Activated T-helper 17 cell treated with anti-CD3 and anti-CD28 coated beads, Interleukin-2, amount 50 U/mL, for 72 hours (primary cell): Measurements from ENCODE around the gene ARMCX2. TPM values are rescaled to one million over a fixed set of nuclear protein-coding genes. Genes with fewer than 3 reads are reported as not detected.
A peak's percentile ranks its signal among the peaks of the same experiment; 100 is the strongest.

ENCODE experiments used
- ATAC-seq: fragments of 150-1000 bp; cut with Tn5 transposase; replicated peaks from 2 replicates; pipeline ENCODE4 v1.10.0; 2021; ENCODE audit warnings: mild to moderate bottlenecking, moderate library complexity
- H3K27ac Mint-ChIP-seq: one replicate; pipeline ENCODE4 v1.8.0; 2022; ENCODE audit warnings: mixed read lengths
- H3K27me3 Mint-ChIP-seq: one replicate; pipeline ENCODE4 v1.8.0; 2022; ENCODE audit warnings: mixed read lengths
- H3K36me3 Mint-ChIP-seq: one replicate; pipeline ENCODE4 v1.8.0; 2022; ENCODE audit warnings: low read depth, mild to moderate bottlenecking, mixed read lengths
- H3K4me1 Mint-ChIP-seq: one replicate; pipeline ENCODE4 v1.8.0; 2022; ENCODE audit warnings: mixed read lengths
- H3K4me3 Mint-ChIP-seq: one replicate; pipeline ENCODE4 v1.8.0; 2022; ENCODE audit warnings: mild to moderate bottlenecking, mixed read lengths
- H3K9me3 Mint-ChIP-seq: one replicate; pipeline ENCODE4 v1.8.0; 2022; ENCODE audit warnings: mixed read lengths
- total RNA-seq, 2 donors: library from RNA; stranded (reverse); gene quantifications; one replicate each; pipeline ENCODE4 v1.2.3, GENCODE V29; 2022

Gene ARMCX2
- 1 to 10 TPM; 3.7 to 6.9 TPM for total RNA-seq

DNA sequence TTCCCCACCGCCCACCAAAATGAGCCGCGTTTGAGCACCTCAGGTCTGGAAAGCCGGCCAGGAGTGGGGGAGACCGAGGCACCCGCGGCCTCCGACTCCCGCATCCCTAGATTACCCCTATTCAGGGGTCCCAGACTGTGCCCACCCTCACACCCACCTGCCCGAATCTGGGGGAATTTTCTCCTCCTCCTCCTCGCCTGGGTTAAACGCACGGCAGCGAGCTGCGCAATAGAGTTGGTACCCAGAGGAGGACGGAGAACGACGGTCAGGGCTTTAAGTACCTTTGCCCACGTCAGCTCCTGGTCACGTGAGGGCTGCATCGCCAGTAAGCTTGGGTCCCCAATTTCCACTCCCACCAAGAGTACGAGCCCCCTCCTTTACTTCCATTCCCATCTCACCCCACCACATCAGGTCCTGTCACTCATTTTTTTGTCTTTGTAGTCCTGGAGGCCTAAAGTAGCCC, at the start of gene ARMCX2:
ARMCX2 (minus strand) TSS at position 250 of the 463 bp plus-strand sequence. CDS start 2,262 bp downstream, outside the sequence.
- Mint-ChIP-seq H3K4me1 (no peaks in the 10 kb centered on the region), H3K9me3 (no peaks in the 10 kb centered on the region), H3K4me3 (peak within 1 kb of the TSS; percentile 83), H3K27me3 (no peaks in the 10 kb centered on the region), H3K27ac (peak within 1 kb of the TSS; percentile 71), H3K36me3 (no peaks in the 10 kb centered on the region)
- no peak for ATAC-seq

DNA sequence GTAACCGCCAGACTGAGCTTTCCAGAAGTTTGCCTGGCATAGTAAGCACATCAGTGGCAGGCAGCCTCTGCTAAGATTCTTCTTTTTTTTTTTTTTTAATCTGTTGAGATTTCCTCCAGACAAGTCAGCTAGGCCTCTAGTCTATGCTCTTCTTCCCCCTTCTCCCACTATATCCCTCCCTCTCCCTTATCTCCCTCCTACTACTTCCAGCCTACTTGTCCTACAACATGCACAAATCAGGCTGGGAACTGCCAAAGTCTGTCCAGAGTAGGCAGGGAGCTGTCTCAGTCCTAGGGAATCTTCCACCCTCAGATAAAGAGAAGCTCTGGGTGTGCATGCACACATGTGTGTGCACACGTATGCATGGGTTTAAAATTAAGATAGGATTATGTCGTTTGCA, 49.7 kb upstream of the ARMCX2 start:
- H3K36me3 Mint-ChIP-seq, result no peaks in the 10 kb centered on the region
- H3K27ac Mint-ChIP-seq, result no peak overlapping the region
- no peak overlapping the region for H3K4me3 Mint-ChIP-seq
- no peaks in the 10 kb centered on the region for H3K27me3 Mint-ChIP-seq
- H3K4me1 Mint-ChIP-seq, result no peaks in the 10 kb centered on the region
- ATAC-seq, result no peak
- no peaks in the 10 kb centered on the region for H3K9me3 Mint-ChIP-seq

DNA sequence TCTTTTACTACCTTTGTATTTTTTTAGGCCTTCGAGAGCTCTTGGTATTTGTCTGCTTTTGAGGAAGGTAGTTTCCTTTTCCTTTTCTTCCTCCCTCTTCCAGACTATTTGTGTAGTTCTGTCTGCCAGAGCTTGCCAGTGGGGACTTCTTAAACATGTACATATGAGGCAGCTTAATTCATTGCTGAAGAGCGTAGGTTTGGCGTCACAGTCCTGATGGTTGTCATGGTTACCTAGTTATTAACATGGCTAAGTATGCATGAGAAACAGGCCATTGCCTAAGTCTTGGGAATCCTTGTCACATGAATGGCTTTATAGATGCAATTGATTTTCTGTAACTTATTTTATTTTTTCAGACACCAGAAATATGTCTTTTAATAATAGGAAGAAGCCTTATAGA, 48.5 kb upstream of the ARMCX2 start:
- Mint-ChIP-seq H3K4me1 (no peaks in the 10 kb centered on the region), H3K9me3 (no peaks in the 10 kb centered on the region), H3K27ac (no peak overlapping the region), H3K4me3 (no peak overlapping the region), H3K36me3 (no peaks in the 10 kb centered on the region), H3K27me3 (no peaks in the 10 kb centered on the region)
- no peak for ATAC-seq

DNA sequence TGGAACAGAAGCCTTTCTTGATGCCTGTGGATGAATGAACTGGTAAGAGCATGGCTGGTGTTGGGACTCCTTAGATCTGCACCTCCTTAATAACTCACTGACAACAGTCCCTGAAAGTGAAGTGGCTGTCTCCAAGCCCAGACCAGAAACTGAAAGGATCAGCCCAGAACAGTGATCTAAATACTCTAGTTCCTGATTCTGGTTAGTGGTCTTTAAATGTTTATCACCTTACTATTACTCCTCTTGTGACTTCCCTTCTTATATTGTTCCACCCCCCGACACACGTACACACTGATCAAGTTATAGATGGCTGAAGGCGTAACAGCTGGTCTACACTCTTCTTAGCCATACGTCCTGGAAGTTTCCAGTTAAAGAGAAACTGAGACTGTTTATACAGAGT, 33.8 kb upstream of the ARMCX2 start:
- Mint-ChIP-seq H3K4me1 (no peaks in the 10 kb centered on the region), H3K4me3 (no peak overlapping the region), H3K27ac (no peak overlapping the region), H3K36me3 (no peaks in the 10 kb centered on the region), H3K27me3 (peaks cover 5% of the 10 kb centered on the region), H3K9me3 (no peaks in the 10 kb centered on the region)
- no peak for ATAC-seq

DNA sequence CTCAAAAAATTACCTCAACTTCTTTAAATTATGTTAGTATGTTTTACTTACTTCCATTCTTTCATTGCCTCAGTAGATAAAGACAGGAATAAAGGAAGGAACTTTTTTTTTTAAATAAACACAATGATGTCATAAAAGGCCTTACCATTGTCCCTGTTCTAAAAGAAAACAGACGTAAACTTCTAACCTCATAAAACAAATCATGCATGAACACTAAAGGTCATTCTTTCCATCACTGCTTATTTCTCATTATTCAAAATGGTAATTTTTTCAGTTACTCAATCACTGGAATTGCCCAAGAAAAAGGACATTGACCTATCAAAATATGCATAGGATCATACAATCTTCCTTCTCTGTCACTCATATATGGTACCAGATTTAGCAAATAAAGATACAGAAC, 32.2 kb upstream of the ARMCX2 start:
- Mint-ChIP-seq H3K4me3 (no peak overlapping the region), H3K27me3 (no peaks in the 10 kb centered on the region), H3K9me3 (no peaks in the 10 kb centered on the region), H3K27ac (no peak overlapping the region), H3K4me1 (no peaks in the 10 kb centered on the region), H3K36me3 (no peaks in the 10 kb centered on the region)
- ATAC-seq, result no peak

DNA sequence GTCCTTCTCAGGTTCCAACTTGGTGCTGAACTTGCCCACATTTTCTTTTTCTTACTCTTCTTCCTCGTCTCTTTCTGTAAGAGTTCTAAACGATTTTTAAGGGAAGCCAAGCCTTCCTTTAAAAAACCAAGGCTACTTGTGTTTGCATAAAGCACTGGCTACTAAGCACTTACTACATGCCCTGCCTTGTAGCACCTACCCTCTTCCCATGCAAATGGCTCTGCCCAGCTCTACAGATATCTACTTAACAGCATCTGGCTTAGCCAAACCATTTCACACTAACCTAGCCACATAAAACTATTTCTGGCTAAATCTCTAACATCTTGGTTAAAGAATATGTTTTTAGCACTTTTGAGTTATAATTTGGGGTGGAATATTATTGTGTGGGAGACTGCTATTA, 26.9 kb upstream of the ARMCX2 start:
- Mint-ChIP-seq H3K4me1 (no peaks in the 10 kb centered on the region), H3K9me3 (no peaks in the 10 kb centered on the region), H3K4me3 (no peak overlapping the region)

DNA sequence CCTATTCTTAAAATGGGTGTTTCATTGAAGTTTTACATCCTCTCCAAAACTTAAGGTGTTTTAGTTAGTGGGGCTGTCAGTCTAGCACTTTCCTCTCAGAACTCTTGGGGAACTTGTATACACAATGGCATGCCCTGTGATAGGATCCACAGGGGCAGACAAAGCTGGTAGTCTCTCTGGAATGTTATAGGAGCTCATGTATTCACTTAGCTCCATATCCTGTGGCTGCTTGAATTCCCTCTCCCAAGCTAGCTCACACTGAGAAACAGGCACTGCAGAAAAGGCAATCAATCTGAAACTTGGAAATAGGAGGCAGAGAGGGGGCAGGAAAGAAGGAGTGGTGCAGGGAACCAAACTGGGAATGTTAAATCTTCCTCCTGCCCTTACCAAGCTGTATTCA, 26.3 kb upstream of the ARMCX2 start:
- Mint-ChIP-seq H3K27ac (no peak overlapping the region), H3K9me3 (no peaks in the 10 kb centered on the region), H3K4me3 (no peak overlapping the region), H3K4me1 (no peaks in the 10 kb centered on the region), H3K36me3 (no peaks in the 10 kb centered on the region), H3K27me3 (no peaks in the 10 kb centered on the region)
- ATAC-seq, result no peak

More for the DNA sequence above, 26.9 kb upstream of the ARMCX2 start:
- Mint-ChIP-seq H3K27me3 (no peaks in the 10 kb centered on the region), H3K27ac (no peak overlapping the region), H3K36me3 (no peaks in the 10 kb centered on the region)
- ATAC-seq, result no peak

DNA sequence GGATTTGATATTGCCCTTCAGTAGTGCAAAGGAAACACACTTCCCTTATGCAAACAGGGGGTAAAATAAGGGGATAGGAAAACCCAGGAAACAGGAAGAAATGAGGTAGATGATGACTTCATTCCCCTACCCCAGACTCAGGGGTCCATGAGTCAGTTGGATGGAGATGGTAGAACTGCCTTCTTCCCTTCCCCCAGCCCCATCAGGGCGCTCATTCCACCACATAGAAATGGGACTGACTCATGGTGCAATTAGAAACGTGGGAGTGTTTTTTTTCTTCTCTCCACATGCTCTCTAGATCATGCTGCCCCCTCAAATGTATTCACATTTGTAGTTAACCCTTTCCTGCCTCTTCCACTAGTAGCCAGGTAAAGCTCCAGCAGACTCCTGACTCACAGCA, 23.1 kb upstream of the ARMCX2 start:
- no peaks in the 10 kb centered on the region for H3K36me3 Mint-ChIP-seq
- ATAC-seq, result no peak
- no peaks in the 10 kb centered on the region for H3K9me3 Mint-ChIP-seq
- H3K4me3 Mint-ChIP-seq, result no peak overlapping the region
- H3K27ac Mint-ChIP-seq, result no peak overlapping the region
- peaks cover 7% of the 10 kb centered on the region for H3K27me3 Mint-ChIP-seq
- H3K4me1 Mint-ChIP-seq, result no peaks in the 10 kb centered on the region

DNA sequence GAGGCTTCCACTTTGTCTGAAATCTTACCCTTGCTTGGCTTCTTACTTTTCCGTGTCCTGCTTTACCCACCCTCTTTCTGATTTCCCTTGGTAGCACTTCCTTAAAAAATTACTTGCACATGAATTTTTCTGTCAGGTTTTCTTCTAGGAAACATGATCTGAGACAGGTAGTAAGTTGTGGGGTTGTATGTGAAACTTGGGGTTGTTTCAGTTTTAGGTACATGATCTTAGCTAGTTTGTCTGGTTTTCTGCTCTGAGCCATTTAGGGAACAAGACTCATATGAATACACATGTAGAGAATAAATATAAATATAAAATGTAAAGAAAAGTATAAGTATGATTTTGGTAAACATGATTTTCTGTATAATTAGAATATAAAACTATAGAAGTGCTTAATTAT, 17.4 kb upstream of the ARMCX2 start:
- Mint-ChIP-seq H3K4me3 (no peak overlapping the region), H3K36me3 (no peaks in the 10 kb centered on the region), H3K27ac (no peak overlapping the region), H3K9me3 (no peaks in the 10 kb centered on the region), H3K4me1 (no peaks in the 10 kb centered on the region), H3K27me3 (peaks cover 15% of the 10 kb centered on the region)
- ATAC-seq, result no peak

DNA sequence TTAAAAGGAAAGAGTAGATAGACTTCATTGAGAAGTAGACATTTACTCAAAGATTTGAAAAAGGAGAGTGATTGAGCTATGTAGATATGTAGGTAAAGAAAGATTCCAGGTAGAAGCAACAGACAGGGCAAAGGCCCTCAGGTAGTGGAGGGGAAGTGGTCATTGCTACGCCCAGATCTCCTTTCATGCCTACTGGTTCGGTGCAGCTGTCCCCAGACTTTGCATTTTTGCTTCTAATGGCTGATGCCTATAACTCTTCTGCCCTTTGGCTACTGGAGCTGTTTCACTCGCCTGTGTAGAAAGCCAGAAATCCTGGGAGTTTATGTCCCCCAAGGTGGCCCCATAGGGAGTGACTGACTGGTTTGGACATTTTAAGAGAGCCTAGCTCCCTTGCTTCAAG, 16.9 kb upstream of the ARMCX2 start:
- H3K36me3 Mint-ChIP-seq, result no peaks in the 10 kb centered on the region
- H3K27me3 Mint-ChIP-seq, result peaks cover 15% of the 10 kb centered on the region
- no peak overlapping the region for H3K4me3 Mint-ChIP-seq
- H3K27ac Mint-ChIP-seq, result no peak overlapping the region
- no peaks in the 10 kb centered on the region for H3K9me3 Mint-ChIP-seq
- no peak for ATAC-seq
- H3K4me1 Mint-ChIP-seq, result no peaks in the 10 kb centered on the region

DNA sequence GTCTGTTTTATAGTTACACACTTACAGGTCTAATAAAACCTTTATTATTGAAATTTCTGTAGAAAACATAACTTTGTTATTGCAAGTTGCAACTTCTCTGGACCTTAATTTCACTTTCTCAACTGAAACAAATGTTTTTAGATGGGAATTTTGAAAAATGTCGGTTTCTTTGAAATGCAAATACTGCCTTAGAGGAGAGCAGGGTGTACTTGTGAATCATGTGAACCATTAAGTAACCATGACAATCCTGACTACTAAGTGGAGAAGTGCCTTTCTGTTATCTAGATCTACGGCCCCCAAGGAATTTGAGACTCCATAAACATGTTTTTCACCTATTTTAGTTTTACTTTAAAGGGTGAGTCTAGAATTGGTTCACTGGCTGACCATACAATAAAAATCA, 8.5 kb upstream of the ARMCX2 start:
- no peak for ATAC-seq
- Mint-ChIP-seq H3K9me3 (no peaks in the 10 kb centered on the region), H3K4me1 (no peaks in the 10 kb centered on the region), H3K27ac (no peak overlapping the region), H3K4me3 (no peak overlapping the region), H3K27me3 (no peaks in the 10 kb centered on the region), H3K36me3 (no peaks in the 10 kb centered on the region)

DNA sequence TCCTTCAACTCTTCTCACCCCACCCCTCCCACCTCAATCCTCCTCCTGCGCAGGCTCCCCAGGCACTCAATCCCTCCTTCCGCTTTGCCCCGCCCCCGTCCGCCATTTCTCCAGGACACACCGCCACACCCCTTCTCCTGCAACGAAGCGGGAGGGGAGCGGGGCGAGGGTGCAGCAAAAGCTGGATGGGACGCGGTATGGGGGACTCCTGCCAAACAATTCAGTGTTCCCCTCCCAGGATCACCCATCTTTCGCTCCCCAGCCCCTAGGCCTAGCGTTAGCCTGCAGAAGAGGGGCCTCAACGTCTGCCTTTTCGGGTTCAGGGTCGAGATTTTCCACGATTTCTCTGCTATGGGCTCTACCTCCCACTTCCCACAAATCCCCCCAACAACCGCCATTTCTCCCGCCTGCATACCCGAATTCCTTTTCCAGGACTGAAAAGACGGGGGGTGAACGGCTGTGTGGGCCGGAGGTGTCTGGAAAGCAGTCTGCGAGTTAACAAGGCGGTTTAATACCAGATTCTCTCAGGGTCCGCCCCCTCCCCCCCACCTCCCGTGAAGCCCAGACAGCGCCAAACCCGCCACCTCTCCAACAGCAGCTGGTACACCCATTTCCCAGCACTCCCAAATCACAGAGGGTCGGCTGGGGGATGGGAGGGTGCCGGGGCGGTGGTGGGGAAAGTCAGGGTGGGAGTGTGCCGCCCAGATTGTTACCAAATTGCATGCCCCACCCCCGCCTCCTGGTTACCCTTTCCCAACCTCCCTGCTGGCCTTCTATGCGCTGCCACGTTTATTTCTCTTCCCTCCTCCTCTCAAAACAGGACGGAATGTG, 774 bp downstream of the ARMCX2 start:
- peak; percentile 97 for ATAC-seq
- Mint-ChIP-seq H3K4me1 (no peaks in the 10 kb centered on the region), H3K36me3 (no peaks in the 10 kb centered on the region), H3K27me3 (no peaks in the 10 kb centered on the region), H3K27ac (peak overlapping the region; percentile 71), H3K4me3 (peak overlapping the region; percentile 83), H3K9me3 (no peaks in the 10 kb centered on the region)

DNA sequence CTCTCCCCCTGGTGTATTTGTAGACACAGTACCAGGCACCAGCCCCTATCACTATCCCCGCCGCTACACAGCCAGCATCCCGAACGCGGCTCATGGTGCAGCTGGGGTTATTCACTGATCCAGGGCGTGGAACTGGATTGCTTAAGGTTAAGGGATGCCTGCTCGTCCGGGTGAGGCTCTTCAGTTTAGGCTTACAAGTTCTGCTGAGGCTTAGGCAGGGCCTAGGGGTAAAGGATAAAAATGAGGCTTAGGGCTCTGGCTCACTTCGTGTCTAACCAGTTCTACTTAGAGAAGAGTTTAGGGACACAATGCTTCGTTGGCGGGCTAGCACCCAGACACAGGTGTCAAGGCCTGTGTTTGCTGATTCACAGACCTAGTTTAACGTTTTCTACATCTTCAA, 2.2 kb downstream of the ARMCX2 start:
- no peaks in the 10 kb centered on the region for H3K27me3 Mint-ChIP-seq
- H3K27ac Mint-ChIP-seq, result no peak overlapping the region
- no peaks in the 10 kb centered on the region for H3K9me3 Mint-ChIP-seq
- H3K36me3 Mint-ChIP-seq, result no peaks in the 10 kb centered on the region
- peak overlapping the region; percentile 83 for H3K4me3 Mint-ChIP-seq
- ATAC-seq, result no peak
- H3K4me1 Mint-ChIP-seq, result no peaks in the 10 kb centered on the region

DNA sequence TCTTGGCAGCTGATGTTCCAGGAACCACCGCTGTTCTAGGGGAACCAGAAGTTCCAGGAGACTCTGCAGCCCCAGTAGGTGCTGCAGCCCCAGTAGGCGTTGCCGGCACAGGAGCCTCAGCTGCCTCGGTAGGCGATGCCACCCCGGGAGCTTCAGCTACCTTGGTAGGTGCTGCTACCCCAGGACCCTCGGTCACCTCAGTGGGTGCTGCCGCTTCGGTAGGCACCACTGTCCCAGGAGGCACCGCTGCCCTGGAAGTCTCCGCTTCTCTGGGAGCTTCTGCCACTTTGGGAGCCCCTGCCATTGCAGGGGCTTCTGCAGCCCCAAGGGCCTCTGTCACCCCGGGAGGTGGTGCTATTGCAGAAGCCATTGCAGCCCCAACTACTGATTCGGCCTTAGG, 2.8 kb downstream of the ARMCX2 start:
- Mint-ChIP-seq H3K4me1 (no peaks in the 10 kb centered on the region), H3K27ac (no peak overlapping the region), H3K4me3 (no peak overlapping the region), H3K27me3 (no peaks in the 10 kb centered on the region), H3K9me3 (no peaks in the 10 kb centered on the region), H3K36me3 (no peaks in the 10 kb centered on the region)
- no peak for ATAC-seq

DNA sequence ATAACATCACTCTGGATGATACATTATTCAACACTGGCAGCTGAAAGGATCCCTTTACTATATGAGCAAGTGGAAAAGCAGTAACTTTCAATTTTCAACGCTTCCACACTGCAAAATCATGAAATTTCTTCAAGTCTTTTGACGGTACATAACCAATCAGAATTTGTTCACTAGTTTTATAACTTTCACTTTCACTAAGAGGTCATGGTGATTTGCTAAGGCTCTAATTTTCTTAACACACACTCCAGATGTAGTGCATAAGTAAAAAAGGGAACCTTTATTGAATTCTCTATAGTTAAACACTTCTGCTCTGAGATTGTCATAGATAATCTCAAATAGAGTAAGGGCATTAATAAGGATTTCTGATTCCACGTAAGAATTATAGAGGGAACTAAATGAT, 4.1 kb downstream of the ARMCX2 start:
- no peaks in the 10 kb centered on the region for H3K27me3 Mint-ChIP-seq
- H3K9me3 Mint-ChIP-seq, result no peaks in the 10 kb centered on the region
- no peaks in the 10 kb centered on the region for H3K4me1 Mint-ChIP-seq
- H3K36me3 Mint-ChIP-seq, result no peaks in the 10 kb centered on the region
- peak overlapping the region; percentile 30 for H3K4me3 Mint-ChIP-seq
- no peak overlapping the region for H3K27ac Mint-ChIP-seq
- no peak for ATAC-seq
